ENCODE measurements around the gene RASAL2. TPM values are rescaled to one million over a fixed set of nuclear protein-coding genes. Genes with fewer than 3 reads are reported as not detected.

RASAL2 gene
- total RNA-seq, 1 experiment from 2014 or later, result 22.2 TPM

DNA sequence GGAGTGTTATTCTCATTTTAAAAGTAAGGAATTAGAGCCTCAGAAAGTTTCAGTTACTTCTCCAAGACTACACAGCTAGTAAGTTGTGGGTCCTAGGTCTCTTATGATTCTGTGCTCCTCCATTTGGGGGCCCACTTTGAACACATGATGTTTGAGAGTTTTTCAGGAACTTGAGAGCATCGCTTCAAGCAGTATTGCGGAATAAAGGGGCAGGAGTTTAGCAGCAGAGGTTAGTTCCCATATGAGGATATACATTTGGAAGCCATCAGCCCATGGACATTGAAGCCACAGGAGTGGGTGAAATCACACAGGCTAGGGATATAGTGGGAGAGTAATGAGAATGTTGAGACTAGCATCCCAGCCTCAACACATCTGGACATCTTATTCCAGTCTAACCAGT, 143.2 kb downstream of the RASAL2 start:
- Mint-ChIP-seq H3K36me3 (ENCODE audit: insufficient read depth in 1 of 3, low read depth in 3 of 3) (no peaks in the 10 kb centered on the region), H3K27me3 (ENCODE audit: low read depth) (no peaks in the 10 kb centered on the region), H3K4me3 (no peak overlapping the region), H3K4me1 (0 out of 4 replicates have a peak, but pooled peaks cover 0 to 2% of the 10 kb centered on the region in 2 experiments), H3K27ac (0 out of 7 replicates have a peak overlapping the region, but pooled peaks of 1 of the 3 experiments have one; percentile 35), H3K9me3 (no peaks in the 10 kb centered on the region)
- Histone ChIP-seq H3K27me3 (ENCODE audit: insufficient read depth, low read length) (no peaks in the 10 kb centered on the region), H3K4me1 (ENCODE audit: insufficient read depth, low read length) (no peaks in the 10 kb centered on the region; the same call in 1 of the 2 replicates), H3K23ac (ENCODE audit: insufficient read length, low read depth, low read length) (no peak overlapping the region), H3K23me2 (ENCODE audit: insufficient read length, low read depth, low read length, poor library complexity, severe bottlenecking) (no peaks in the 10 kb centered on the region), H4K8ac (replicated peaks; ENCODE audit: insufficient read length, low read depth, low read length) (no peak overlapping the region), H4K5ac (ENCODE audit: insufficient read length, low read depth, low read length) (no peak overlapping the region), H2BK5ac (ENCODE audit: insufficient read length, low read length) (no peak overlapping the region), H4K91ac (ENCODE audit: insufficient read length, low read depth, low read length) (no peak overlapping the region), H2BK12ac (ENCODE audit: insufficient read length, low read depth, low read length) (no peak overlapping the region), H3K14ac (ENCODE audit: insufficient read depth, low read length) (no peak overlapping the region), H3K9me3 (ENCODE audit: control insufficient read depth, low read depth, low read length) (no peaks in the 10 kb centered on the region), H3K18ac (ENCODE audit: insufficient read length, low read depth, low read length) (no peak overlapping the region), H2BK120ac (ENCODE audit: low read depth, low read length, poor library complexity, severe bottlenecking) (no peak overlapping the region), H3T11ph (ENCODE audit: low read length) (no peak overlapping the region), H3K56ac (ENCODE audit: insufficient read length, low read depth, low read length) (no peak overlapping the region), H3K4ac (ENCODE audit: low read depth, low read length) (no peak overlapping the region), H2BK20ac (ENCODE audit: low read depth, low read length, poor library complexity, severe bottlenecking) (no peak overlapping the region), H4K20me1 (ENCODE audit: control insufficient read depth, insufficient read depth, insufficient read length) (no peaks in the 10 kb centered on the region), H2AK5ac (ENCODE audit: insufficient read length, low read length) (no peak overlapping the region), H2AFZ (ENCODE audit: low read length) (no peak overlapping the region), H3K9ac (ENCODE audit: extremely low read depth, insufficient read length, low read length) (no peak overlapping the region), H3K4me2 (ENCODE audit: insufficient read depth, insufficient read length, low read length) (no peak overlapping the region), H2BK15ac (ENCODE audit: low read depth, low read length) (no peak overlapping the region), H3K27ac (ENCODE audit: insufficient read length, low read depth, low read length) (no peak overlapping the region), H3K79me1 (ENCODE audit: insufficient read depth, low read depth, low read length, poor library complexity, severe bottlenecking) (no peaks in the 10 kb centered on the region), H3K79me2 (ENCODE audit: insufficient read depth, low read length) (no peaks in the 10 kb centered on the region)
- TF ChIP-seq, protein P1, sequence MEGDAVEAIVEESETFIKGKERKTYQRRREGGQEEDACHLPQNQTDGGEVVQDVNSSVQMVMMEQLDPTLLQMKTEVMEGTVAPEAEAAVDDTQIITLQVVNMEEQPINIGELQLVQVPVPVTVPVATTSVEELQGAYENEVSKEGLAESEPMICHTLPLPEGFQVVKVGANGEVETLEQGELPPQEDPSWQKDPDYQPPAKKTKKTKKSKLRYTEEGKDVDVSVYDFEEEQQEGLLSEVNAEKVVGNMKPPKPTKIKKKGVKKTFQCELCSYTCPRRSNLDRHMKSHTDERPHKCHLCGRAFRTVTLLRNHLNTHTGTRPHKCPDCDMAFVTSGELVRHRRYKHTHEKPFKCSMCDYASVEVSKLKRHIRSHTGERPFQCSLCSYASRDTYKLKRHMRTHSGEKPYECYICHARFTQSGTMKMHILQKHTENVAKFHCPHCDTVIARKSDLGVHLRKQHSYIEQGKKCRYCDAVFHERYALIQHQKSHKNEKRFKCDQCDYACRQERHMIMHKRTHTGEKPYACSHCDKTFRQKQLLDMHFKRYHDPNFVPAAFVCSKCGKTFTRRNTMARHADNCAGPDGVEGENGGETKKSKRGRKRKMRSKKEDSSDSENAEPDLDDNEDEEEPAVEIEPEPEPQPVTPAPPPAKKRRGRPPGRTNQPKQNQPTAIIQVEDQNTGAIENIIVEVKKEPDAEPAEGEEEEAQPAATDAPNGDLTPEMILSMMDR (conservative IDR thresholded peaks at IDR 0.05), result no peak
- no peak for DNase-seq
- WGBS (ENCODE audit: extremely low coverage, insufficient read length, low lambda C conversion rate), result no CpG with 5 or more reads among the region's 2 CpGs
